ENCODE measurements around the gene OLFM1. TPM values are rescaled to one million over a fixed set of nuclear protein-coding genes. Genes with fewer than 3 reads are reported as not detected.

OLFM1 gene
- total and polyA plus RNA-seq, 7 experiments from 2014 or later = 0.19 to 2.1 (median 0.87) TPM; not detected in 3

DNA sequence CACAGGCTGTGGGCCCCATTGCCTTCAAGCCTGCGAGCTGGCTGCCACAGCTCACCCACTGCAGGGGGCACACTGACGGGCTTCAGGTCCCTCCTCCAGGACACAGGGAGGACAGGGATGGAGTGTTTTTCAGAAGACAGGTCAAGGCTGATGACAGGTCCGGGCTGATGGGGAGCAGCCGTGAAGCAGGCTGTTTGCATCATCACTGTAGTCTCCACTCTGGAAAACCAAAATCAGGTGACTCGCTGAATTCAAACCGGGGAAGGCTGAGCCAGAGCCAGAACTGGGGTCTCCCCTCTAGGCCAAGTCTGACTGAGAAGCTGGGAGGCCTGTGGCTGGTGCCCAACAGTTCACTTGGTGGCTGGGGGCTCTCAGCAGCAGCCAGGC lies 48.5 kb downstream of the OLFM1 start:
- H3K36me3 Mint-ChIP-seq = no peaks in the 10 kb centered on the region
- POLR2A ChIA-PET = no interaction called here
- ATAC-seq (no peak), DNase-seq (no peak)
- Histone ChIP-seq H3K27me3 (ENCODE audit: control insufficient read depth in 2 of 2, insufficient read depth in 2 of 2, low read length in 2 of 2) (no peaks in the 10 kb centered on the region), H3K27ac (ENCODE audit: low read depth, low read length) (no peak overlapping the region), H3K4me1 (ENCODE audit: control insufficient read depth in 2 of 2, insufficient read depth in 2 of 2, low read length in 2 of 2) (no peaks in the 10 kb centered on the region), H3K9me3 (ENCODE audit: control insufficient read depth in 2 of 3, low read length in 3 of 3) (peaks cover 0 to 5% (median 0%) of the 10 kb centered on the region in 3 experiments), H3K36me3 (ENCODE audit: control insufficient read depth in 2 of 3, insufficient read depth in 3 of 3, low read length in 3 of 3) (no peaks in the 10 kb centered on the region), H3K4me3 (ENCODE audit: low read length) (no peak overlapping the region)
- no peak overlapping the region for H3K4me3 Mint-ChIP-seq
- no peak overlapping the region for H3K27ac Mint-ChIP-seq
- intact Hi-C loops (cut with micrococcal nuclease) = no loop called here
- H3K4me1 Mint-ChIP-seq = peaks cover 0 to 9% (median 0%) of the 10 kb centered on the region in 7 donors
- peaks cover 0 to 13% (median 0%) of the 10 kb centered on the region in 11 donors for H3K9me3 Mint-ChIP-seq
- CTCF ChIA-PET = no interaction called here
- peaks cover 0 to 28% (median 15%) of the 10 kb centered on the region in 5 donors for H3K27me3 Mint-ChIP-seq

DNA sequence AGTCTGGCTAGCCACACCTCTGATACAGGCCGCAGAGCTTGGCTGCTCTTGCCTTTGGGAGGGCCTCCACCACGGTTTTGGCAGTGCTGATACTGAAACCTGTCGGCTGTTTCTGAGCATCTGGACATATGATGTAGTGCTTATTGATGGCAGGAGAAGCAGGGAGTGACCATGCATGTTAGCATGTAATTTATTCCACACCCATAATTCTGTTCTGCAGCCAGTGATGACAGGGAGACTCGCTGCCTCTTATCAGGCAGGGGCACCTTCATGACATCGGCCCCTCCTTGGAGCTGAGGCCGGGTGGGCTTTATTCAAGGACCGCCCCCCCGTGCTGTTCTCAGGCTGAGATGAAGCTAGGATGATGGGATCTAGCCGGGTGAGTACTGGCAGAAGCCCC lies 49.0 kb downstream of the OLFM1 start:
- peaks cover 0 to 13% (median 0%) of the 10 kb centered on the region in 11 donors for H3K9me3 Mint-ChIP-seq
- no peaks in the 10 kb centered on the region for H3K27me3 ChIP-seq (ENCODE audit: control insufficient read depth in 2 of 2, insufficient read depth in 2 of 2, low read length in 2 of 2)
- H3K27ac Mint-ChIP-seq = no peak overlapping the region
- intact Hi-C loops (cut with micrococcal nuclease) = no loop called here
- no peaks in the 10 kb centered on the region for H3K36me3 Mint-ChIP-seq
- H3K9me3 ChIP-seq (ENCODE audit: control insufficient read depth in 2 of 3, low read length in 3 of 3) = peaks cover 0 to 5% (median 0%) of the 10 kb centered on the region in 3 experiments
- no peak overlapping the region for H3K4me3 Mint-ChIP-seq
- ChIA-PET POLR2A (no interaction called here), CTCF (no interaction called here)
- DNase-seq (no peak), ATAC-seq (no peak)
- H3K4me3 ChIP-seq (ENCODE audit: low read length) = no peak overlapping the region
- H3K4me1 ChIP-seq (ENCODE audit: control insufficient read depth in 2 of 2, insufficient read depth in 2 of 2, low read length in 2 of 2) = no peaks in the 10 kb centered on the region
- no peak overlapping the region for H3K27ac ChIP-seq (ENCODE audit: low read depth, low read length)
- H3K36me3 ChIP-seq (ENCODE audit: control insufficient read depth in 2 of 3, insufficient read depth in 3 of 3, low read length in 3 of 3) = no peaks in the 10 kb centered on the region
- peaks cover 0 to 6% (median 0%) of the 10 kb centered on the region in 7 donors for H3K4me1 Mint-ChIP-seq
- H3K27me3 Mint-ChIP-seq = peaks cover 0 to 28% (median 15%) of the 10 kb centered on the region in 5 donors

DNA sequence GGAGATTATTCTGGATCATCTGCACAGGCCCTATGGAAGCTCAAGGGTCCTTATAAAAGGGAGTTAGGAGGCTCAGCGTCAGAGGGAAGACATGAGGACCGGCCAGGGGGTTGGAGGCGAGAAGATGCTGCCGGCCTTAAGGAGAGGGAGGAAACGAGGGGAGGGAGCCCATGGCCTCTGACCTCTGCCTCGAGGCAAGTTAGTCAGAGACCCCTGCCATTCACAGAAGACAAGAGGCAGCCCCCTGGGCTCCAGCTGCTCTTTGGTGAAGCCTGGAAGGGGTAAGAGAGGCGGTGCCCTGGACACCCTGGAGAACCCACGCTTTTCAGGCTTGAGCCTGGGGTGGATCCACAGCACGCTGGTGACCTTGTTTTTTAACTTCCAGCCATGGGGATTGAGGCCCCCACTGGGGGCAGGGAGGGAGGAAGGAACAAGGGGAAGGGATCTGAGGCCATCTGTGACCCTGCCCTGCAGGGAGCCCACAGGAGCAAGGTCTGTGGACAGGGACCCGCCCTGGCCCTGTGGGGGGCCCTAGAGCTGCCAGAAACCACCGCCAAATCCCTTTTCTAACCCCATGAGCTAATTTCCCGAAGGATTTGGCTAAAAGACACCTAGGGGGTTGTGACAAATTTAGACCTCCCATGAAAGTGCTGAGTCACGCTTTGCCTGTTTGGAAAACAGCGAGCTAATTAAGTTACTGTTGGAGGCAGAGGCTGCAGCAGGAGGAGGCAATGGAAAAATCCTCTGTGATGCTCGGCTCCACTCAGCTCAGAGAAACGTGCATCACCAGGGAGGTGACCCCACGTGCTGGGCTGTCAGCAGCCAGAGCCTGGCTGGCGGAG lies 49.7 kb downstream of the OLFM1 start:
- peaks cover 0 to 5% (median 0%) of the 10 kb centered on the region in 3 experiments for H3K9me3 ChIP-seq (ENCODE audit: control insufficient read depth in 2 of 3, low read length in 3 of 3)
- no peaks in the 10 kb centered on the region for H3K36me3 ChIP-seq (ENCODE audit: control insufficient read depth in 2 of 3, insufficient read depth in 3 of 3, low read length in 3 of 3)
- no peak overlapping the region for H3K4me3 ChIP-seq (ENCODE audit: low read length)
- CTCF ChIA-PET = no interaction called here
- intact Hi-C loops (cut with micrococcal nuclease) = no loop called here
- no peak overlapping the region for H3K27ac Mint-ChIP-seq
- peaks cover 0 to 4% (median 0%) of the 10 kb centered on the region in 7 donors for H3K4me1 Mint-ChIP-seq
- H3K36me3 Mint-ChIP-seq = no peaks in the 10 kb centered on the region
- no peak overlapping the region for H3K27ac ChIP-seq (ENCODE audit: low read depth, low read length)
- peaks cover 0 to 13% (median 0%) of the 10 kb centered on the region in 11 donors for H3K9me3 Mint-ChIP-seq
- peaks cover 0 to 28% (median 15%) of the 10 kb centered on the region in 5 donors for H3K27me3 Mint-ChIP-seq
- no peak for DNase-seq
- no peak for ATAC-seq
- no peaks in the 10 kb centered on the region for H3K4me1 ChIP-seq (ENCODE audit: control insufficient read depth in 2 of 2, insufficient read depth in 2 of 2, low read length in 2 of 2)
- H3K27me3 ChIP-seq (ENCODE audit: control insufficient read depth in 2 of 2, insufficient read depth in 2 of 2, low read length in 2 of 2) = no peaks in the 10 kb centered on the region
- no peak overlapping the region for H3K4me3 Mint-ChIP-seq
- POLR2A ChIA-PET = no interaction called here

- no peak for DNase-seq
- no peak overlapping the region for H3K4me3 Mint-ChIP-seq
Observed at GRCh38 chr9:135138078-135138855, 50.8 kb downstream of the OLFM1 start.

GRCh38 chr9:135139366-135139959 lies 52.0 kb downstream of the OLFM1 start:
- ChIA-PET CTCF (no interaction called here), POLR2A (no interaction called here)
- ATAC-seq (no peak), DNase-seq (no peak)
- Mint-ChIP-seq H3K27ac (no peak overlapping the region), H3K27me3 (peaks cover 0 to 21% (median 4%) of the 10 kb centered on the region in 5 donors), H3K4me3 (no peak overlapping the region), H3K4me1 (peaks cover 0 to 4% (median 0%) of the 10 kb centered on the region in 7 donors), H3K36me3 (no peaks in the 10 kb centered on the region), H3K9me3 (peaks cover 0 to 13% (median 0%) of the 10 kb centered on the region in 11 donors)
- no peak overlapping the region for H3K27ac ChIP-seq (ENCODE audit: low read depth, low read length)
- intact Hi-C loops (cut with micrococcal nuclease) = no loop called here
- no peak overlapping the region for H3K4me3 ChIP-seq (ENCODE audit: low read length)
- peaks cover 0 to 5% (median 0%) of the 10 kb centered on the region in 3 experiments for H3K9me3 ChIP-seq (ENCODE audit: control insufficient read depth in 2 of 3, low read length in 3 of 3)
- no peaks in the 10 kb centered on the region for H3K36me3 ChIP-seq (ENCODE audit: control insufficient read depth in 2 of 3, insufficient read depth in 3 of 3, low read length in 3 of 3)
- H3K27me3 ChIP-seq (ENCODE audit: control insufficient read depth in 2 of 2, insufficient read depth in 2 of 2, low read length in 2 of 2) = no peaks in the 10 kb centered on the region
- H3K4me1 ChIP-seq (ENCODE audit: control insufficient read depth in 2 of 2, insufficient read depth in 2 of 2, low read length in 2 of 2) = no peaks in the 10 kb centered on the region

More at GRCh38 chr9:135138078-135138855, 50.8 kb downstream of the OLFM1 start:
- Mint-ChIP-seq H3K36me3 (no peaks in the 10 kb centered on the region), H3K4me1 (peaks cover 0 to 4% (median 0%) of the 10 kb centered on the region in 7 donors), H3K9me3 (peaks cover 0 to 13% (median 0%) of the 10 kb centered on the region in 11 donors), H3K27me3 (peaks cover 0 to 17% (median 5%) of the 10 kb centered on the region in 5 donors), H3K27ac (no peak overlapping the region)
- peaks cover 0 to 5% (median 0%) of the 10 kb centered on the region in 3 experiments for H3K9me3 ChIP-seq (ENCODE audit: control insufficient read depth in 2 of 3, low read length in 3 of 3)
- CTCF ChIA-PET = no interaction called here
- no peak for ATAC-seq
- no peaks in the 10 kb centered on the region for H3K36me3 ChIP-seq (ENCODE audit: control insufficient read depth in 2 of 3, insufficient read depth in 3 of 3, low read length in 3 of 3)
- no peaks in the 10 kb centered on the region for H3K27me3 ChIP-seq (ENCODE audit: control insufficient read depth in 2 of 2, insufficient read depth in 2 of 2, low read length in 2 of 2)
- H3K27ac ChIP-seq (ENCODE audit: low read depth, low read length) = no peak overlapping the region
- H3K4me1 ChIP-seq (ENCODE audit: control insufficient read depth in 2 of 2, insufficient read depth in 2 of 2, low read length in 2 of 2) = no peaks in the 10 kb centered on the region
- POLR2A ChIA-PET = no interaction called here
- H3K4me3 ChIP-seq (ENCODE audit: low read length) = no peak overlapping the region
- intact Hi-C loops (cut with micrococcal nuclease) = no loop called here

- no peak for DNase-seq
- ATAC-seq = no peak
Observed at GRCh38 chr9:135141183-135141774, 53.8 kb downstream of the OLFM1 start.

More at GRCh38 chr9:135141183-135141774, 53.8 kb downstream of the OLFM1 start:
- peaks cover 0 to 5% (median 0%) of the 10 kb centered on the region in 3 experiments for H3K9me3 ChIP-seq (ENCODE audit: control insufficient read depth in 2 of 3, low read length in 3 of 3)
- no peak overlapping the region for H3K4me3 ChIP-seq (ENCODE audit: low read length)
- ChIA-PET POLR2A (no interaction called here), CTCF (no interaction called here)
- peaks cover 0 to 7% (median 0%) of the 10 kb centered on the region in 11 donors for H3K9me3 Mint-ChIP-seq
- peaks cover 0 to 23% (median 14%) of the 10 kb centered on the region in 5 donors for H3K27me3 Mint-ChIP-seq
- no peaks in the 10 kb centered on the region for H3K4me1 Mint-ChIP-seq
- H3K36me3 Mint-ChIP-seq = no peaks in the 10 kb centered on the region
- H3K4me1 ChIP-seq (ENCODE audit: control insufficient read depth in 2 of 2, insufficient read depth in 2 of 2, low read length in 2 of 2) = no peaks in the 10 kb centered on the region
- no peak overlapping the region for H3K4me3 Mint-ChIP-seq
- H3K27ac Mint-ChIP-seq = no peak overlapping the region
- intact Hi-C loops (cut with micrococcal nuclease) = no loop called here
- H3K27ac ChIP-seq (ENCODE audit: low read depth, low read length) = no peak overlapping the region
- H3K36me3 ChIP-seq (ENCODE audit: control insufficient read depth in 2 of 3, insufficient read depth in 3 of 3, low read length in 3 of 3) = no peaks in the 10 kb centered on the region
- H3K27me3 ChIP-seq (ENCODE audit: control insufficient read depth in 2 of 2, insufficient read depth in 2 of 2, low read length in 2 of 2) = no peaks in the 10 kb centered on the region

All from naive thymus-derived CD4-positive, alpha-beta T cell (primary cell).